GM21447 (cell line): ENCODE measurements around the gene ENTPD6.

Experiments
- ATAC-seq: cut with Tn5 transposase; IDR thresholded peaks from one replicate; pipeline ENCODE4 v1.9.1; 2021; ENCODE audit not compliant: unreplicated experiment

The ENTPD6 gene

DNA sequence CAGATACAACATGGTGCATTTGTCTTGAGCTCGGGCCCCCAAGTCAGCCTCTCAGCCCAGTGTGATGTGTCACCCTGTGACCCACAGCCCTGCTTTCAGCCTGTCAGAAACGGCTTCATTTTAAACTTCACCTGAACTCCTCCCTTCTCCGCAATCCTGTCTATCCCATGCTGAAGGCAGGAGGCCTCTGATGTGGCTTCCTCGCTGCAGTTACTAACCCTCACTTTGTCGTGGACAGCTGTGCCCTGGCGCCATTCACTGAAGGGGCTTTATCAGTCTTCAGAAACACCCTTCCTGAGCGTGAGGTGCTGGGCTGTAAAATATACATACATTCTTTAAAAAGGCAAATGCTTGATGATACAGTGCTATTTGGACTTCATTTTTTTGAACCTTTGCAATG, 7.9 kb upstream of the ENTPD6 start:
- ATAC-seq = no peak

DNA sequence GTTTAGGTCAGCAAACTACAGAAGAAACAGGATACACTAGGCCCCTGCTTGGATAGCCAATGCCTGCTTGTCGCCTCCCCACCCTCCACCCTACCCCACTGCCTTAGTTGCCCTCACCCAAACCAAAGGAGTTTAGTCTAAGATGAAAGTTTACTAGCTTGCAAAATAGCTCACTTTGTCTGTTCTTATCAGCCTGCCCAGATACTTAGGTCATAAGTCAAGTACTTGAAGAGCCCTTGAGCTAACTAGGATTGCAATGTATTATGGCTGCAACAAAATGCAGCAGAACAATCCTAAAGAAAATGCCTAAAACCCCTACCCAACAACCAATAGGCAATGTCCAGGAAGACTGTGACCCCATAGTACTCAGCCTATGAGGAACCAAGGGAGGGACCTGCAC, 7.3 kb upstream of the ENTPD6 start:
- no peak for ATAC-seq

- no peak for ATAC-seq
Observed at GRCh38 chr20:25191051-25191450, 4.5 kb upstream of the ENTPD6 start.

- ATAC-seq = no peak
Observed at GRCh38 chr20:25191689-25192088, 3.8 kb upstream of the ENTPD6 start.

- no peak for ATAC-seq
Observed at GRCh38 chr20:25193843-25194242, 1.7 kb upstream of the ENTPD6 start.

- ATAC-seq = no peak
Observed at GRCh38 chr20:25194333-25194972, 1.1 kb upstream of the ENTPD6 start.

- ATAC-seq = peak; percentile 14
Observed at GRCh38 chr20:25195962-25196785, 662 bp downstream of the ENTPD6 start.

DNA sequence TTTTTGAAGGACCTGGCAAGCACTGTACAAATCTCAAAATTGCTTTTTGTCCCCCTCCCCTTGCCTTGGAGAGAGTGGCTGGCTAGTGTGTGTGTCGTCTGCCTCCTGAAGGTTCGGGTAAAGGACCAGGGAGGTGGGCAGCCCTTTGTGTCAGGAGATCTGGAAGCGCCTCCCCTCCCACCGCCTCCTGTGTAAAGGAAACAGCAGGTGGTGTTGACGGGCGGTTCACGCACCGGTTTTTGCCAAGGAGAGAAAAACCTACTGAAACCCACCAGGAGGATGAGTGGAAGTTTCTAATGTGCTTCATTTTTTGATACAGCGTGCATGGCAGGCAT, 1.2 kb downstream of the ENTPD6 start:
- no peak for ATAC-seq

DNA sequence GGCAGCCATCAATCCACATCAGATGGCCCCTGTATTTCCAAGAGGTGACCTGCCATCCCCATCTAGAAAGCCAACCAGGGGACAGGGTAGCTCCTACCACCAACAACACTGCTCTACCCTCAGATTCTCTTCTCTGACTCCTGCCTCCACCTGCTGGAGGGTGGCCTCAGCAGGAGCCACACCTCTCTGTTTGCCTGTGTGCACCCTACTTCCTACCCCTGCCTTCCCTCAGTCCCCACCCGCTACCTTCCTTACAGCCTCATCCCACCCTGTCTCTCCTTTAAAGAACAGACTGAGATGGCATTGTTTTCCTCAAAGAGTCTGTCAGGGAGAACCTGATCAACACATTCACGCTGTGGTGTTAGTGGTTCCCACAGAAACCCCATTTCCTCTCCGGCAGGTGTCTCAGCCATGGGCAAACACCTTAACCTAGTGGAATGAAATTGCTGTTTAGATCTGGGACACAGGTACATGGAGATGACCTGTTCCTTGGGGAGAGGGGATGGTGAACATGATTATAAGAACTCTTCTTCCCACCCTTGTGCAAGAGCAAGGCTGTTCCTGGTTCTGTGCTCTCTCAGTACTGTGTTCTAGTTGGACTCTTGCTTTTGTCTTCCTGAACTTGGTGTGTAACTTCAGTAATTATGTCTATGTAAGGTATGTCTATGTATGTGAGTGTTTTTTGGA, 1.8 kb downstream of the ENTPD6 start:
- no peak for ATAC-seq

DNA sequence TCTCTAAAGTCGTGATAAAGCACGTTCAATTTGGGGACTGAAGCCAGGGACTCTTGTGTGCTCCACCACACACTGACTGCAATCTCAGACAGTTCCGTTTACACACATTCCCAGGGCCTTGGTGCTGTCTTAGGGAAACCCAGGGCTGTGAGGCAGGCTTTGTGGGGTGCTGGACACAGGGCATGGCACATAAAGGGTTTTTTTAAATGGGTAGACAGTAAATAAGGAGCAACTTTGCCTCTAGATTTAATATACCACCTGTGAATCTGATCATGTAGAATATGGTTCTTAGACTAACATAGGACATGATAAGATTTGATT, 2.3 kb downstream of the ENTPD6 start:
- no peak for ATAC-seq

- ATAC-seq = no peak
Observed at GRCh38 chr20:25198663-25199383, 3.3 kb downstream of the ENTPD6 start.

GRCh38 chr20:25199473-25200260, 4.2 kb downstream of the ENTPD6 start:
- no peak for ATAC-seq

DNA sequence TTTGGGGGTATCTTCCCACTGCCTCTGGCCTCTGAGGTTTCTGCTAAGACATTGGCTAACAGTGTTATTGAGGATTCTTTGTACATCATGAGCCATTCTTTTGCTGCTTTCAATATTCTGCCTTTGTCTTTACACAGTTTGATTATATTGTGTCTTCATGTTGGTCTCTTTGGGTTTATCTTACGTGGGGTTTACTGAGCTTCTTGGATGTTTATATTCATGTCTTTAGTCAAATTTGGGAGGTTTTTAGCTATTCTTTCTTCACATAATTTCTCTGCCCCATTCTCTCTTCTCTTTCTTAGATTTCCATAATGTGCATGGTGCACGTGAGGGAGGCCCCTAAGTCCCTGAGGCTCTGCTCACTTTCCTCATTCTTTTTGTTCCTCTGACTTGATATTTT, 7.6 kb downstream of the ENTPD6 start:
- no peak for ATAC-seq

DNA sequence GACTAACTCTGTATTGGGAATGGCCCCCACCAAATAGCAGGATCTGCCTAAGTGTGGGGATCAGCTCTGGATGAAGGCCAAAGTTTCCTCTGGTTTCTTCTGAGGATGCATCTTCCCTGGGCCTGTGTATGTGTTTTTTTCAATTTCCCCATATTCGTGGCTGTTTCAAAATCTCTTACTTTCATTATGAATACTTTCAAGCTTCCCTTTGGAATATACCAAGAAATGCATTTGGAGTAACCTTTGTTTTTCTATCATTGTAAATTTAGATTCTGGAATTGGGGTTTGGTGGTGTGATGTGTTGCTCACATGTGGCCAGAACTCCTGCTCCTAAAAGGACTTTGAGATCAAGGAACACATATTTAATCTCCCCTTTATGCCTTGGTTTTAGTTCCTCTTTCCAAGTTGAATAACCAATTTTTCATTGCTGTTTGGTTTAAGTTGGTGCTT, 8.4 kb downstream of the ENTPD6 start:
- ATAC-seq = no peak

DNA sequence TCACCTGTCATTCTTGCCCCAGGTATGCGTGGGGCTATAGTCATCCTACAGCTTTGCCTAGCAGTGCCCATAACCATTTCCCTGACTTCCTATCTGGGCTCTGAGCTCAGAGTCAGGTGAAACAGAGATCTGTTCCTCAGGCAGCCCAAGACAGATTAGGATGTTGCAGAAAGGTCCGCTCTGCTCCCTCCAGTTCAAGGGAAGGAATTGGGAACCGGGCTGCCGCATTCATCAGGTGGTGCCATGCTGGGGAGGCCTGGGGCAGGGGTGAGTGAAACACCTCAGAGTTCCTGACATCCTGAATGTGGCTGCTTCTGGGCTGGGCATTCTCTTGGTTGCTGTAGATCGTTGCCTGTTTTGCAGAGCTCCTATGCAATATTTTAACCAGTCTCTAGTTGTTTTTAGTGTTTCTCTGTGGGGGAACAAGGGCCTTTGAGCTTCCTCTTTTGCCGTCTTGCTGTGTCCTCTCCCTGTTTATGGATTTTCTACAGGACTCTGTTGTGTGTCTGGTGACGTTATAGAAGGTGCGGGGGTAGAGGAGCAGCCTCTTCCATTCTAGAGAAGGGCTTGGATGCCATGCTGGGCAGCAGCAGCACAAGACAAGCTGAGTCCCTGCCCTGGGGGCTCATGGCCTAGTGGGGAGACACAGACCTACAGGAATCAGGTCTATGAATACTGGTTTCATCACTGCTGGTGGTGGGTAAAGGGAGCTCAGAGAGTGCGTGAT, 9.2 kb downstream of the ENTPD6 start:
- no peak for ATAC-seq

DNA sequence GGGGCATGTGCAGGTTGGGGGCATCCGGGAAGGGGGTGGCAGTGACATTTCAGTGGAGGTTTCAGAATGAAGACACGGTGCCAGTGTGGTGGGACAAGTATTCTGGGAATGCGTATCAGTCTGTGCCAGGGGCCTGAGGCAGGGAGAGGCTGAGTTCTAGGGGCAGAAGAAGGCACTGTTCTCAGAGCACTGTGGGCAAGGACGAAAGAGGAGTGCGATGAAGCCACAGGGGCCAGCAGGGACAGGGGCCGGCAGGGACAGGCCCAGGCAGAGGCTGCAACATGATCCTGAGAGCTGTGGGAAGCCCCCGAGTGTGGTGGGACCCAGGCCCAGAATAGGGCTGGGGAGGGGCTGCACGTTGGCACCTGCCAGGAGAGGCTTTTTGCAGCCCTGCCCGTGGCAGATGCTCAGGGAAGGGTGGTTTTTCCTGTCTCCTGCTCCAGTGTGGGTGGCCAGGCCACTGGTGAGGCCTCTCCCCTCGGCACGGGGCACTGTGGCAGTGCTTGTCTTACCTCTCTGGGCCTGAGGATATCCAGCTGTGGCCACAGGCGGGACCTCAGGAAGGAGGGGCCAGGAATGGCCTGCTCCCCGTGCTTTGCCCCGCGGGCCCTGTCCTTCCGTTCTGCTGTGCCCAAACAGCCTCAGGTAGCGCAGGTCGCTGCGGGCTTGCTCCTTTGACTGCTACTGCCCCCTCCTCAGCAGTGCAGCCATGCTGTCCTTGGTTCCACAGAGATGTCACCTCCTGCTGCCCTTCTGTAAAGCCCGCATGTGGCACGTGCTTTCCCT, 10.0 kb downstream of the ENTPD6 start:
- no peak for ATAC-seq

GRCh38 chr20:25206063-25206403, 10.5 kb downstream of the ENTPD6 start:
- ATAC-seq = no peak

- no peak for ATAC-seq
Observed at GRCh38 chr20:25206548-25206947, 11.0 kb downstream of the ENTPD6 start.

GRCh38 chr20:25207149-25207959, 11.8 kb downstream of the ENTPD6 start:
- no peak for ATAC-seq
